KOPT-K1 (cell line): ENCODE data around the gene AIFM3.

Source experiments
- H3K27ac ChIP-seq: fragments of 200-600 bp; sonication (generic); 2 replicates; pipeline ENCODE4 v1.5.1; 2016; ENCODE audit warnings: antibody characterized with exemption, mild to moderate bottlenecking, low read depth, low read length; ENCODE audit not compliant: poor library complexity, severe bottlenecking
- H3K36me3 ChIP-seq: fragments of 200-600 bp; sonication (generic); 2 replicates; pipeline ENCODE4 v1.5.1; 2017; ENCODE audit warnings: antibody characterized with exemption, mild to moderate bottlenecking, low read length, moderate library complexity; ENCODE audit not compliant: insufficient read depth
- H3K9me3 ChIP-seq: fragments of 200-600 bp; sonication (generic); 2 replicates; pipeline ENCODE4 v1.5.1; 2017; ENCODE audit warnings: antibody characterized with exemption, low read length, mild to moderate bottlenecking; ENCODE audit not compliant: insufficient read depth, poor library complexity, severe bottlenecking

AIFM3 gene

GRCh38 chr22:21025266-21025665 lies 58.2 kb downstream of the AIFM3 start:
- Histone ChIP-seq H3K27ac (peak overlapping the region; percentile 41), H3K36me3 (no peaks in the 10 kb centered on the region), H3K9me3 (no peaks in the 10 kb centered on the region)

GRCh38 chr22:21025763-21026755 lies 59.0 kb downstream of the AIFM3 start:
- Histone ChIP-seq H3K27ac (peak overlapping the region; percentile 41), H3K36me3 (no peaks in the 10 kb centered on the region), H3K9me3 (no peaks in the 10 kb centered on the region)

- Histone ChIP-seq H3K27ac (no peak overlapping the region), H3K9me3 (no peaks in the 10 kb centered on the region)
Measured at GRCh38 chr22:21026783-21027692, 60.0 kb downstream of the AIFM3 start.

GRCh38 chr22:21028277-21029251 lies 61.5 kb downstream of the AIFM3 start:
- H3K27ac ChIP-seq = no peak overlapping the region
- H3K9me3 ChIP-seq = no peaks in the 10 kb centered on the region
- H3K36me3 ChIP-seq = no peaks in the 10 kb centered on the region

More at GRCh38 chr22:21026783-21027692, 60.0 kb downstream of the AIFM3 start:
- no peaks in the 10 kb centered on the region for H3K36me3 ChIP-seq

GRCh38 chr22:21029486-21030025 lies 62.5 kb downstream of the AIFM3 start:
- Histone ChIP-seq H3K27ac (no peak overlapping the region), H3K9me3 (no peaks in the 10 kb centered on the region), H3K36me3 (no peaks in the 10 kb centered on the region)

- Histone ChIP-seq H3K36me3 (no peaks in the 10 kb centered on the region), H3K27ac (no peak overlapping the region), H3K9me3 (no peaks in the 10 kb centered on the region)
Measured at GRCh38 chr22:21030032-21030431, 63.0 kb downstream of the AIFM3 start.
